Measurements from ENCODE around the gene GMDS.

- TF ChIP-seq CTCF (IDR thresholded peaks at IDR 0.05) (no peak), POLR2A (IDR thresholded peaks at IDR 0.05) (no peak), EP300 (IDR thresholded peaks at IDR 0.05) (no peak)
These were observed 636.3 kb downstream of the GMDS start for GRCh38 chr6:1609041-1609647.

Data from ovary (tissue), 3 donors.